ENCODE measurements around the gene APMAP.

APMAP gene

DNA sequence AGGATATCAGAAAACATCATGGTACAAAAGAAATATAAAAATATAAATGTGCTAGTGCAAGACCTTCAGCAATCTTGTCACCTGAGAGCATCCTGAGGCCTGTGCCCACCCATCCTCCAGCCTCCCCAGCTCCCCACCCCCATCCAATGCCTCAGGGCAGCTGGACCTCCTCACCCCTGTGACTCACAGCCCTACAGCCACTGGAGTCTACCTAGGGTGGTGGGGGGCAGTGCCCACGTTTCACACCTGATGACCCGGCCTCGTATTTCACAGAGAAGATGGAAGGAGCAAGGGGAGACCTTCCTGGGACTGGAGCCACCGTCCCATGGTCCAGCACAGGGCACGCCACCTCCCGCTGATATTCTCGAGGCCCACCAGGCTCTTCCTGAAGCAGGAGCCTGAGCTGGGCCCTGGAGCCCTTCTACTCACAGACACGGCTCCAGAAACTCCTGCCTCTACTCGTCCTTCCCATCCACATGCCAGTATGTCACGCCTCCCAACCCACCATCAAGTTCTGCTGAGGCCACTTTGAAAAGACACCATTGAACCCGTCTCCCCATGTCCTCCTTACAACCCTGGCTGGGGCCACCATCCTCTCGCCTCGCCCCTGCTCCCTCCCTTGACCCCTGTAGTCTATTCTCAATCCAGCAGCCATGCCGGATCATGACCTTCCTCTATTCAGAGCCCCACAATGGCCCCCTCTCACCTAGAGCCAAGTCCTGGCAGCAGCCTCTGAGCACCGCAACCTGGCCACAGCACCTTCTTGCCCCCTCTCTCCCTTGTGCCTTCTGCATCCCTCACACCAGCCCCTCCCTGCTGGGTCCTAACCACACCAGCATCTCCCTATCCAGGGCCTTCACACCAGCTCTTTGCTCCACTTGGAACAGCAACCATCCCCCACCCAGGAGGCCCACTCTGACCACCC is 13.3 kb downstream of the APMAP start:
- intact Hi-C loops (cut with DNase I) = no loop called here
- peak in 10 of 42 donors; percentile 8 to 36 (median 12) for DNase-seq

DNA sequence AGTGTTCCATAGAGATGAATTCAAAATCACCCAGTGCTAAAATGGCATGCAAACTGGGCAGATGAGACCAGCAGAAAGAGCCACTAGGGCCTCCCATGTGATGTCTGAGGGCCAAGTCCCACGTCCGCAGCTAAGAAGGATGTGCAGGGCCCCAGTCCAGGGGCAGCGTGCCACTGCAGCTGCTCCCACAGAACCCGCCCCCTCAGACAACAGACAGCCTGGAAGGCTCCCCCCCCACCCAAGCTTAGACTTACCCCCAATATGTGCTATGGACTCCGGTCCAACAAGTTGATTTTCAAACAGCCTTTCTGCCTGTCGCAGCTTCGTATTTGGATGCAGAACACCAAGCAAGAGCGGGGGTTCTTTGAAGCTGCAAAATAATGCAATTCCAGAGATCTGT is 14.0 kb downstream of the APMAP start:
- intact Hi-C loops (cut with DNase I) = no loop called here
- DNase-seq = peak; percentile 58 to 90 (median 80)

DNA sequence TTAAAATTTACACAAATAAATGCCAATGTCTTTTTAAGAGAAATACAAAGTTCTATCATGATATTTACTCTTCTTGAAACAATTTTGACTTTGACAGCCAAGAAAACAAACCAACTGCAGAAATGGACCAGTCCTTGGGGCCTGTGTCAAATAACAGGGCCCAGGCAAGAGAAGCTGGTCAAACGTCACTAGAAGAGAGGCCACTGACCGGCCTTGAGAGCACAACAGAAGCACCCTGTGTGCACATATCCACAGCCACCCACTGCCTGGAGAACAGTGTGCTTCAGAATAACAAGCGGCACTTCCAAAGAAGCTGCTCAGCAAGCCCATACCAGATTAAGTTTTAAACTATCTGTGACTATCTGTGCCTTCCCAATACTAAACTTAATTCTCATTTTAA is 14.8 kb downstream of the APMAP start:
- DNase-seq = peak in 21 of 42 donors; percentile 17 to 65 (median 45)
- intact Hi-C loops (cut with DNase I) = no loop called here

DNA sequence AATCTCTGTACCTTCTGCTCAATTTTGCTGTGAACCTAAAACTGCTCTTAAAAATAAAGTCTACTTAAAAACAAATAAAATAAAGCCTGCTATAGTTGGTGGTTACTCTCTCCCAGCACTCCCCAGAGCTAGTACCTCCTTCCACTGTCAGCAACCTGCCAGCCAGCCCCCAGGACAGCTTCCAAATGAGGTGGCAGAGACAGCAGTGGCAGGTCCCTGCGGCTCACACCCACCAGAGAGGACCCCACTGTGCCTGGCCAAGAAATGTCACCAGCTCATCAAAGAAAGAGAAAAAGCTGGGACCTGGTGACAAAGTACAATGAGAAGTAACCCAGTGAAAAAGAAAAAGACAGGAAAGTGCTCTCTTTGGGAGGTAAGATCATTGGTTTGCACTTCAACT is 15.2 kb downstream of the APMAP start:
- intact Hi-C loops (cut with DNase I) = no loop called here
- peak in 11 of 42 donors; percentile 4 to 38 (median 14) for DNase-seq

DNA sequence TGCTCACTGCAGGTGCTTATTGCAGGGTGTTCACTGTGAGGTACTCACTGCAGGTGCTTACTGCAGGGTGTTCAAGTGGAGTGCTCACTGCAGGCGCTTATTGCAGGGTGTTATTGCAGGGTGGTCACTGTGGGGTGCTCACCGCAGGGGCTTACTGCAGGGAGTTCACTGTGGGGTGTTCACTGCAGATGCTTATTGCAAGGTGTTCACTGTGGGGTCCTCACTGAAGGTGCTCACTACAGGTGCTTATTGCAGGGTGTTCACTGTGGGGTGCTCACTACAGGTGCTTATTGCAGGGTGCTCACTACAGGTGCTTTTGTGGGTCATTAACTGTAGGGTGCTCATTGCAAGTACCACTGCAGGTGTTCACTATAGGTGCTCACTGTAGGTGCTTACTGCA is 20.2 kb downstream of the APMAP start:
- intact Hi-C loops (cut with DNase I) = no loop called here
- peak in 7 of 42 donors; percentile 2 to 8 (median 5) for DNase-seq

DNA sequence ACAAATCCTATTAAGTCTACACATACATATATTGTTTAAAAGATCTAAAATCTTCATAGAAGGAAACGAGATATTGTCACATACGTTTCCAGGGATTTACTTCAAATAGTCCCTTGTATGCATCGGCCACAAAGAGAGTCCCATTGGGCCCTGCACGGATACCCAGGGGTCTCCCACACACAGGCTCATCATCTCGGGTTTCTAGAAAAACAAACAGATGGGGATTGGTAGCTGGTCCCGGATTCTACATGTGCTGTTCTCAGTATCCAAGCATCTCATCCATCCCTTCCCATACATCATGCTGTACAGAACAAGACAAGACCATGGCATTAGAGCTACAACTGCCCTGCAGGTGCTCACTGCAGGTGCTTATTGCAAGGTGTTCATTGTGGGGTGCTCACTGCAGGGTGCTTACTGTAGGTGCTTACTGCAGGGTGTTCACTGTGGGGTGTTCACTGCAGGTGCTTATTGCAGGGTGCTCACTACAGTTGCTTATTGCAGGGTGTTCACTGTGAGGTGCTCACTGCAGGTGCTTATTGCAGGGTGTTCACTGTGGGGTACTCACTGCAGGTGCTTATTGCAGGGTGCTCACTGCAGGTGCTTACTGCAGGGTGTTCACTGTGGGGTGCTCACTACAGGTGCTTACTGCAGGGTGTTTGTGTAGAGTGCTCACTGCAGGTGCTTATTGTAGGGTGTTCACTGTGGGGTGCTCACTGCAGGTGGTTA is 21.0 kb downstream of the APMAP start:
- intact Hi-C loops (cut with DNase I) = no loop called here

DNA sequence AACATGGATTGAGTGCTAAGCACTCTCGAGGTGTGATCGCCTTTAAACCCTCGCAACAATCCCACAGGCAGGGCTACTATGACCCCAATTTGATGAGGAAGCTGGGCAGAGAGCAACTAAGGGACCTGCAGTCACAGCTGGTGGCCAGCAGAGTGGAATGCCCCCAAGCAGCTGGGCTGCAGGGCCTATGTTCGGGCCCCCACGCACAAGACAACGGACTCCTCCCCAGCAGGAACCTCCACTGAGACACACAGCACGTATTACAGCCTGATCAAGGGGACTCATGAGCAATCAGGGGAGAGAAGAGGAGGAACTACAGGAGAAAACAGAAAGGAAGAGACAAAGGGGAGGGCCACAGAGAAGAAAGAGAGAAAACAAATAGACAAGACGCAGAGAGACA is 21.8 kb downstream of the APMAP start:
- DNase-seq = peak in 15 of 42 donors; percentile 7 to 40 (median 15)
- intact Hi-C loops (cut with DNase I) = no loop called here

More for the DNA sequence above, 21.0 kb downstream of the APMAP start:
- peak in 3 of 42 donors; percentile 10 to 15 (median 13) for DNase-seq

DNA sequence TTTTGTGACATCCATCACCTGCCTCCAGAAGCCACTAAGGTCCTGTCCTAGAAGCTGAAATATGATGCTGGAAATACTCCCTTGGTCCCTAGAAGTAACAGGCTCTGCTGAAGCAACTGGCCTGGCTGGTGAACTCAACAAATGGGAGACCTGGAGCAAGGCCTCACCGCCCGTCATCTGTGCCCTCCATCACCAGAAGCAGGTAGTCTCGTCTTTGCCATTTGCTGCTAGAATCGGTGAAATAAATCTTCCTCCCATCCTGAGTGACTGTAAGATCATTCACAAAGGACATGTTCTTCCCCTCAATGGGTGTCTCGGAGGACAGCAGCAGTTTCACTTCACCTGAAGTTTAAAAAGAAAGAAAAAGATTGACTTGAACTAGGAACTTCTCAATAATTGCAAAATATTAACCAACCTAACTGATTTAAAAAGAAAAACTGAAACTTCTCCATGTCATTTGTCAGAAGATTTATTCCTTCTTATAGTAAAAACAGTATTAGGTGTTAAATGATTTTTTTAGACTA is 22.5 kb downstream of the APMAP start:
- intact Hi-C loops (cut with DNase I) = no loop called here

DNA sequence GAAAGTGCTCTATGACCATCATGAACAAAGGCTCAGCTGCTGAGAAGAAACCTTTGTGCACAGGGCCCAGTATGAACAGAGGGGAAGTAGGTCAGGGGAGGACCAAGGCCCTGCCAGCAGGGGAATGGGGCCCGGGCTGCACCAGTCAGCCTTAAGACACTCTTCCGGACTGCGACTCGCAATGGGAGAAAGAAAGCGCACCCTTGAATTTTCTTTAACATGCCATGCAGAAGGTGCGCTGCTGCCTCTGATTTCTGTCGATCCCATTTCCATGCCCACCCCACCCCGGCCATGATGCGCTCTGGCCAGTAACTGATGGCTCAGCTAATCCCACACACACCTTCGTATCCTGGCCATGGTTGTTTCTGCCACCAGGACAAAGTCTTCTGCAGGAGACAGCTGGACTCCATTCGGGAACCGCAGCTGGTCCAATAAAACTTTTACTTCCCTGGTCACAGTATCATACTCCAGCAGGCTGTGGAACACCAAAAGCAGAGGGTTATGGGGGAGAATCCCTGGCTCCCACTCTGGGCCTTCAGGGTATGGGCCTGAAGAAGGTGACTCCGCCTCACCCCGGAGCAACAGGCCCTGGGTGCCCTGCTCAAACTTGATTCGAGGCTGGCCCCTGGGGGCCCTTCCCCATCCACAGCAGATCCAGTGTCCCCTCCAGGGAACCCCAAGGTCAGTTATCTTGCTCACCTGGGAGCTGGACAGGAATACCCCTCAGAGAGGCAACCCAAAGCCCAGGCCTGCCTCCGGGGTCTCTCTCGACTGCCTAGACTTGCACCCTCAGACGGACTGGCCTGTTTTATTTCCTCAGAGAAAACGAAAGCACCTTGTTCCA is 23.1 kb downstream of the APMAP start:
- intact Hi-C loops (cut with DNase I) = no loop called here
- peak in 16 of 42 donors; percentile 2 to 49 (median 20) for DNase-seq

More for the DNA sequence above, 22.5 kb downstream of the APMAP start:
- DNase-seq = peak in 11 of 42 donors; percentile 4 to 34 (median 12)

DNA sequence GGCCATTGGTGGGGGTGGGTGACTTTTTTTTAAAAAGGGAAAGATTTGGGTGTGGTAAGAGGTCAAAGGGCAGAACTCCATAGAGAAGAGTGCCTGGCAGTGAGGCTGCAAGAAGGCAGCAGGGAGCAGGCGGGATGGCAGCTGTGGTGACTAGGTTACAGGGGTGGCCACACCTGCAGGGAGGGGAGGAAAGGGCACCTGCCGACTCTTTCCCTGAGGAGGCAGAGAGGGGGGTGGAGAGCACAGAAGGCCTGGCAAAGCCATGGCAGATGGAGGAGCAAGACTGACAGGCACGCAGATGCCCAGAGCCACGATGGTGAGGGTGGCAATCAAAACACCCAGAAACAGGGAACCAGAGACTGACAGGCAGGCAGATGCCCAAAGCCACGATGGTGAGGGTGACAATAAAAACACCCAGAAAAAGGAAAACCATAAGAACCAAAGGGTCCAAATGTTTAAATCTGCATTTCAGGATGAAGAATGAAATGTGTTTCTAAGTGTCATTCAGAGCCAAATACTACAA is 24.2 kb downstream of the APMAP start:
- intact Hi-C loops (cut with DNase I) = no loop called here
- peak in 4 of 42 donors; percentile 0 to 17 (median 12) for DNase-seq

DNA sequence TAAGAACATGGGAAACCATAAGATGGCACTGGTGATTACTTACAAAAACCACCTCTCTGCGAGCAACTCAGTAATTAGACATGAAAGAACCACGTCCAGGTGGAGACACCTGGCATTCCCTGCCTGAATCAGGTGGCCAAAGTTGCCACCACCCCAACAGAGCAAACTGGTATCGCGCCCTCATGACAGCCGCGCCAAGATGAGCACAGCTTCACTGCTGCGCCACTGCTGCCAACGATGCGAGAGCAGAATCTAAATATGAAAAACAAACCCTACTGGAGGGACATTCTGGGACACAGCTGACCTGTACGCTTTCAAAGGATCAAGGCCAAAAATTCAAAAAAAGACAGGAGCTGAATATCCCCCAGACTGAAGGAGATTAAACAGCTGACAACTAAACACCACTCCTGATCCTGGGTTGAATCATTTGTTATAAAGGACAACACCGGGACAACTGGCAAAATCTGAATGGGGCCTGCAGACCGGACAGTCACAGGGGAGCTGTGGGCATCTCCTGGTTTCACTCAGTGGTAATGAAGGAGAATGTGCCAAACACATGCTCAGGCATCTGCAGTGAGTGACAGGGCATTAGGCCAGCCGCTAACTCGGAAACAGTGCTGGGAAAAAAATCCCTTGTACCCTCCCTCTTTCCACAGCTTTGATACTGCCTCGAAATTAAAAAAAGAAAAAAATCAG is 26.1 kb downstream of the APMAP start:
- intact Hi-C loops (cut with DNase I) = no loop called here
- peak in 7 of 42 donors; percentile 4 to 38 (median 14) for DNase-seq

DNA sequence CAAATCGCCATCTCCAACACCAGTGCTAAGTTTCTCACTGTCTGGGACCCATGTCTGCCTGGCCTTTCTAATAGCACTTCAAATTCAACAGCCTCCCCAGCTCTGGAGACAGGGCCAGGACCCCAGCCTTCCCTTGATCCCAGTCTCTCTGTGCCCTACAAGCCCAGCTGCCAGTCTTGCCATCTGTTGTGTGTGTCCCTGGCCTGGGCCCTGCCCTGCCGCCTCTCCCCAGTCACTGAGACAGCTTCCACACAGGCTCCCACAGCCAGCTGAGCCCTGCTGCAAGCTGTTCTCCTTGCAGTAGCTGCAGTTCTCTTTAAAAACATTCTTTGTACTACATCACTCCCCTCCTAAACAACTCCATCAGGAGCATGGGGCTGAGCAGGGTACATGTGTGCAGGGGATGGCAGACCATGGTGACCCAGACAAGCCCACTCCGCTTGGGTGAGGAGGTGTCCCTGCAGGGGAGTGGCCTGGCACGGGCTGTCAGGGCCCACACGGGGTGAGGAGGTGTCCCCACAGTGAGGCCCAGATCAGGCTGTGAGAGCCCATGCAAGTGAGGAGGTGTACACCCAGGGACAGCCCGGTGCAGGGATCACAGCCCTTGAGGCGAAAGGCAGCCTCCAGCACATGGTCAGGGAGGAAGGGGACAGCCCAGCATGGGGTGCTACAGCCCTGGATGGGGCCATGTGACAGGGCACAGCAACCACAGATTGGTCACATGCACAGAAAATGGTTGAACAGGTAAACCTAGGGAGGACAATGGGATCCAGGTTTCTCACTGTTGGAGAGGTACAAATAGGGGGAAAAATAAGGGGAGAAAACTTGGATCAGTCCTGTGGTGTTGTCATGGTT is 27.3 kb downstream of the APMAP start:
- intact Hi-C loops (cut with DNase I) = no loop called here
- DNase-seq = peak in 7 of 42 donors; percentile 3 to 35 (median 14)

DNA sequence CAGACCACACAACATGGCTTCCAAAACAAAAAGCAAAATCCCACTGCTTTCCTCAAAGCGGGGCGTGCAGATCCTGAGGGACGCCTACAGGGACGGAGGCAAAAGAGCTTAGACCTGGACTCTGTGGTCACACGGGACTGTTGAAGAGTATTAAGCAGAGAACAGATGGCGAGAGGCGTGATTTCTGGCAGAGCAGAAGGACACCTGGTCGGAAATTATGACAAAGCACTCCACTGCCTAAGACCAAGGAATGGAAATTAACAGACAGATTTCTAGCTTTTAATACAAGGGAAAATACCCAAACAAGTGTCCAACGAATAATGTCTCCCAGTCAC is 28.1 kb downstream of the APMAP start:
- intact Hi-C loops (cut with DNase I) = no loop called here
- DNase-seq = peak in 1 of 42 donors; percentile 37

DNA sequence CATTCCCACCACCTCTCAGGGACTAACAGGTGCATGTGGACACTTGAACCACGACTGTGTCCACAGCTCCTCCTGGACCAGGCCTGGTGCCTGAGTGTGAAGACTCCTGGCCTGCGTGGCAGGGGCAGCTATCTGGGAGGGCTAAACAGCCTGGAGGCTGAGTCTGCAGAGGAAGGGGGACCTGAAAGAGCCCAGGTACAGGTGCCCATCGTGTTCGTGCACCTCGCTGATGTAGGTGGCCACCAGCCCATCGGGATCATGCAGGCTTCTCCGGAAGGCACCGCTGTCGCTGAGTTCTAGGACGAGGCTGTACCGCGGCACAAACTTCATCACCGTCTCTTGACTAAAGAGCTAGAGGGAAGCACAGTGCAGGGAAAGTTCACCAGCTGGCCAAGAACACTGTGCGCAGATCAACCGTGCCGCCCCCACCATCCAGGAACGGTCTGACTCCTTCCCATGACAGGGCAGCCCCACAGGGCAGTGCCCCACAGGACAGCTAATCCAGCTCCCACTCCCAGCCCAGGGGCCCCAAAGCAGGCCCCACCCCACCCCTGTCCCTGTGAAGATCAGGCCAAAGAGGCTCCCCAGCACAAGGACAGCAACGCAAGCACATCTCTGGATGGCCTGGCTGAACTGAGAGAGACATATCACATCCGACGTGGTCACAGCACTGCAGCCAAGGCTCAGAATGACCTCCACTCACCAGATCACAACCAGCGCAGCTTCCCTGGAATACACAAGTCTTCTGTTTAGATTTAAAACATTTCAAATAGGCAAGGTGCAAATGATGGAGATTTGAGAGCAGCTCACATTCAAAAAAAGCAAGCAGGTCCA is 28.7 kb downstream of the APMAP start:
- DNase-seq = peak in 3 of 42 donors; percentile 1 to 31 (median 27)
- intact Hi-C loops (cut with DNase I) = no loop called here

DNA sequence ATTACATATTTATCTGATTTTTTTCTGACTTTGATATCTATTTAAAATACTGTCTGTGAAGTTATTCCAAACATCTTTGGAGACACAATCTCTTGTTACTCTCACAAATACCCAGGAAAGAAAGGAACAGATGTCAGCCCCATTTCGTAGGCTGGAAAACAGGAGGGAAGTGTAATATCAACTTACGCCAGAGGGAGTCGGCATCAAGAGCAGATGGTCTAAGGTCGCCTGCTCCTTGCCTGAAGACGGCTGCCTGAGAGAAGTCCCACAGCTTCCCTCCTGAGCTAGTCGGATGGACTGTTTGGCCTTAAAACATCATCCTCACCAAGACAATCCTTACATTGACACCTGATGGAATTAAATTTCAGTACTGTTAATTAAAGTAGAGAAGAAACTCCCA is 30.0 kb downstream of the APMAP start:
- no peak for DNase-seq
- intact Hi-C loops (cut with DNase I) = no loop called here

DNA sequence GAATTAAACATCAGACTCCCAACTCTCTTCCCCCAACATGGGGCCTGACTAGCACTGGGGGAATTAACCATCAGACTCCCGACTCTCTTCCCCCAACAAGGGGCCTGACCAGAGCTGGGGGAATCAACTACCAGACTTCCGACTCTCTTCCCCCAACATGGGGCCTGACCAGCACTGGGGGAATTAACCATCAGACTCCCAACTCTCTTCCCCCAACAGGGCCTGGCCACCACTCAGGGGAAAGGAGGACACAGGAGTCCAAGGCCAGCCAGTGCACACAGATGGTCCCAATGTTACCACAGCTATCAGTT is 30.4 kb downstream of the APMAP start:
- intact Hi-C loops (cut with DNase I) = no loop called here
- DNase-seq = peak in 1 of 42 donors; percentile 1
